ENCODE results near the gene HECW1. TPM values are rescaled to one million over a fixed set of nuclear protein-coding genes. Genes with fewer than 3 reads are reported as not detected.

HECW1 gene
- total RNA-seq, 2 experiments from 2014 or later, result not detected

GRCh38 chr7:43096875-43097274, 15.6 kb upstream of the HECW1 start:
- no peak overlapping the region for H3K27ac Mint-ChIP-seq
- DNase-seq, result no peak
- H3K9me3 Mint-ChIP-seq, result no peaks in the 10 kb centered on the region
- POLR2A ChIA-PET, result no interaction called here
- H3K27me3 Mint-ChIP-seq, result peaks cover 16% of the 10 kb centered on the region
- CTCF ChIA-PET, result no interaction called here
- H3K36me3 Mint-ChIP-seq (ENCODE audit: low read depth), result no peaks in the 10 kb centered on the region
- no peaks in the 10 kb centered on the region for H3K4me1 Mint-ChIP-seq
- no peak overlapping the region for H3K4me3 Mint-ChIP-seq

GRCh38 chr7:43099750-43100149, 12.7 kb upstream of the HECW1 start:
- peaks cover 9% of the 10 kb centered on the region for H3K27me3 Mint-ChIP-seq
- H3K36me3 Mint-ChIP-seq (ENCODE audit: low read depth), result no peaks in the 10 kb centered on the region
- no peaks in the 10 kb centered on the region for H3K9me3 Mint-ChIP-seq
- ChIA-PET POLR2A (no interaction called here), CTCF (no interaction called here)
- no peak overlapping the region for H3K4me3 Mint-ChIP-seq
- no peaks in the 10 kb centered on the region for H3K4me1 Mint-ChIP-seq
- no peak for DNase-seq
- H3K27ac Mint-ChIP-seq, result no peak overlapping the region

- Mint-ChIP-seq H3K27me3 (peaks cover 22% of the 10 kb centered on the region), H3K4me3 (no peak overlapping the region), H3K27ac (no peak overlapping the region), H3K4me1 (no peaks in the 10 kb centered on the region), H3K36me3 (ENCODE audit: low read depth) (no peaks in the 10 kb centered on the region), H3K9me3 (no peaks in the 10 kb centered on the region)
- CTCF ChIA-PET, result no interaction called here
- DNase-seq, result no peak
- POLR2A ChIA-PET, result no interaction called here
These were observed 7.5 kb upstream of the HECW1 start for GRCh38 chr7:43104874-43105520.

- no peak overlapping the region for H3K27ac Mint-ChIP-seq
- no peak overlapping the region for H3K4me3 Mint-ChIP-seq
- ChIA-PET CTCF (no interaction called here), POLR2A (no interaction called here)
- no peaks in the 10 kb centered on the region for H3K4me1 Mint-ChIP-seq
- no peaks in the 10 kb centered on the region for H3K36me3 Mint-ChIP-seq (ENCODE audit: low read depth)
- H3K9me3 Mint-ChIP-seq, result no peaks in the 10 kb centered on the region
- peaks cover 27% of the 10 kb centered on the region for H3K27me3 Mint-ChIP-seq
- DNase-seq, result no peak
These were observed 6.8 kb upstream of the HECW1 start for GRCh38 chr7:43105521-43106120.

DNA sequence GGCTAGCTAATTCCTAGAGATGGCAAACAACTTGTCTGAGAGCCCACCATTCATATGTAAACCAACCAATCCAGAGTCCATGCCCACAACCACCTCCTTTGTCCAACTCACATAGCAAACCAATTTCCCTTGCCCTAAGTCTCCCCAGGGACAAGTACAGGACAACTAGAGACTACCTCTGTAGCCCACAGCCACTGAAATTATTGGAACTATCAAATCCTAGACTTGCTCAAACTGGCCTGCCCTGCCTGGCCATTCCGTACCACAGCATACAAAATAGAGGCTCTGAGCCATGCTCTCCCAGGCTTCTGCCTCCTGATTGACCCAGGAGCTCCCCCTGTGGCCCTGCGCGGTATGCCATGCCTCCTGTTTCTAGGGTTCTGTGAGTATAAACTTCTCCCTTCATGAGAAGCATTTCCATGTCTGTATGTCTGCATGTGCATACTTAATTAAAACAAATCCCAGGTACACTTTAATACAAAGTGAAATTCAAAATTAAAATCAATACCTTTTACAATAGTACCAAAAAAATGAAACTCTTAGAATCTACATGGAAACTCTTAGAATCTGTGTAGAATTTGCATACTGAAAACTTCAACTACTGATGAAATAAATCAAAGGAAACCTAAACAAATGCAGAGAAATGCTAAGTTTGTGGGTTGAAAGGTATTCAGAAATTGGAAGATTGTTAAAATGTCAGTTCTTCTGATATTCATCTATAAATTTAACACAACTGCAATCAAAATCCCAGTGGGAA, 4.0 kb upstream of the HECW1 start:
- H3K27me3 Mint-ChIP-seq, result peaks cover 46% of the 10 kb centered on the region
- peaks cover 3% of the 10 kb centered on the region for H3K4me1 Mint-ChIP-seq
- CTCF ChIA-PET, result interaction anchor here (1.0 to 2.3 kb wide), 5 partner anchors 10 to 208 kb away, joined by 3 to 8 read pairs (median 6); no protein-coding TSS in a partner anchor
- no peaks in the 10 kb centered on the region for H3K36me3 Mint-ChIP-seq (ENCODE audit: low read depth)
- H3K9me3 Mint-ChIP-seq, result no peaks in the 10 kb centered on the region
- POLR2A ChIA-PET, result interaction anchor here (0.7 kb wide), 1 partner anchor 761 kb away, joined by 3 read pairs; the partner anchor contains the start of gene MRPS24
- DNase-seq, result peak; percentile 55
- no peak overlapping the region for H3K27ac Mint-ChIP-seq
- H3K4me3 Mint-ChIP-seq, result no peak overlapping the region

DNA sequence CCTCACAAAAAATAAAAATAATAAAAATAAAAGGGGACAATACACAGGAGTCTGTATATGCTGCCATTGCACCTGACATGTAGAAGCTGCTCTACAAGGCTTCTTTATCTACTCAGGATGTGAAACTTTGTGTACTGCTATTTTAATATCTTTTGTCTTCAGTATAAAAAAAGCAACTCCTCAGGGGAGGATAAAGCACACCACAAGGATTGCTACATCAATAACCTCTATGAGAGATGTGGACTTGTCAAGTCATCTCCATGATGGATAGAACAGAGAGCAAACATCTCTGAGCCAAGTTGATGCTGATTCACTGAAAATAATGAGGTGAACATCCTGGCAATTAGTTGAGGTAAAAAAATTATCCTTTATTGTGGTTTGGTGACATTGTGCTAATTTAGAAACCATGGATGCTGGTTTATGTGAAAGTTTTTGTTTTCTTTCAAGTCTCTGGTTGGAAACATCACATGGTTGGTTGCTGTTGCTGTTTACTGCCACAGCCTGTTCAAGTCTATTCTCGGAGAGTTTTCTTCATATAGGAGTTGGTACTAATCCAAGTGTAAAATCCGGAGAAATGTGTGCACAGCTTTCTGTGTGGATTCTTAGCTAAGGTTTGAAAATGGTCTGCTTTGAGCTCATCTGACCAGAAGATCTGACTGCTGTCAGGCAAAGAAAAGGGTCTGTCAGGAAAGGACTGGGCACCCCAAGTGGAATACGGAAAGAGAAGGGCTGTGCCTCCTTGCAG, 1.5 kb upstream of the HECW1 start:
- H3K27ac Mint-ChIP-seq, result no peak overlapping the region
- peaks cover 65% of the 10 kb centered on the region for H3K27me3 Mint-ChIP-seq
- no peaks in the 10 kb centered on the region for H3K36me3 Mint-ChIP-seq (ENCODE audit: low read depth)
- ChIA-PET CTCF (no interaction called here), POLR2A (no interaction called here)
- DNase-seq, result no peak
- H3K4me1 Mint-ChIP-seq, result peaks cover 3% of the 10 kb centered on the region
- H3K4me3 Mint-ChIP-seq, result no peak overlapping the region
- H3K9me3 Mint-ChIP-seq, result no peaks in the 10 kb centered on the region

GRCh38 chr7:43111630-43112458, 603 bp upstream of the HECW1 start:
- peaks cover 68% of the 10 kb centered on the region for H3K27me3 Mint-ChIP-seq
- no peaks in the 10 kb centered on the region for H3K9me3 Mint-ChIP-seq
- CTCF ChIA-PET, result no interaction called here
- no peaks in the 10 kb centered on the region for H3K36me3 Mint-ChIP-seq (ENCODE audit: low read depth)
- H3K27ac Mint-ChIP-seq, result no peak overlapping the region
- POLR2A ChIA-PET, result no interaction called here
- no peak for DNase-seq
- H3K4me3 Mint-ChIP-seq, result no peak overlapping the region
- peaks cover 3% of the 10 kb centered on the region for H3K4me1 Mint-ChIP-seq

GRCh38 chr7:43112941-43113621, 634 bp downstream of the HECW1 start:
- CTCF ChIA-PET, result no interaction called here
- POLR2A ChIA-PET, result no interaction called here
- H3K4me1 Mint-ChIP-seq, result peaks cover 3% of the 10 kb centered on the region
- peaks cover 73% of the 10 kb centered on the region for H3K27me3 Mint-ChIP-seq
- H3K4me3 Mint-ChIP-seq, result no peak overlapping the region
- H3K9me3 Mint-ChIP-seq, result no peaks in the 10 kb centered on the region
- no peak overlapping the region for H3K27ac Mint-ChIP-seq
- no peaks in the 10 kb centered on the region for H3K36me3 Mint-ChIP-seq (ENCODE audit: low read depth)
- no peak for DNase-seq

GRCh38 chr7:43113622-43114457, 1.4 kb downstream of the HECW1 start:
- Mint-ChIP-seq H3K4me1 (peaks cover 3% of the 10 kb centered on the region), H3K27me3 (peaks cover 71% of the 10 kb centered on the region), H3K36me3 (ENCODE audit: low read depth) (no peaks in the 10 kb centered on the region), H3K9me3 (no peaks in the 10 kb centered on the region), H3K4me3 (no peak overlapping the region), H3K27ac (no peak overlapping the region)
- DNase-seq, result no peak
- ChIA-PET POLR2A (no interaction called here), CTCF (no interaction called here)

- peaks cover 3% of the 10 kb centered on the region for H3K4me1 Mint-ChIP-seq
- no peak overlapping the region for H3K4me3 Mint-ChIP-seq
- ChIA-PET POLR2A (no interaction called here), CTCF (no interaction called here)
- no peaks in the 10 kb centered on the region for H3K36me3 Mint-ChIP-seq (ENCODE audit: low read depth)
- no peak for DNase-seq
- no peak overlapping the region for H3K27ac Mint-ChIP-seq
- H3K9me3 Mint-ChIP-seq, result no peaks in the 10 kb centered on the region
- peaks cover 65% of the 10 kb centered on the region for H3K27me3 Mint-ChIP-seq
These were observed 2.0 kb downstream of the HECW1 start for GRCh38 chr7:43114458-43114780.

DNA sequence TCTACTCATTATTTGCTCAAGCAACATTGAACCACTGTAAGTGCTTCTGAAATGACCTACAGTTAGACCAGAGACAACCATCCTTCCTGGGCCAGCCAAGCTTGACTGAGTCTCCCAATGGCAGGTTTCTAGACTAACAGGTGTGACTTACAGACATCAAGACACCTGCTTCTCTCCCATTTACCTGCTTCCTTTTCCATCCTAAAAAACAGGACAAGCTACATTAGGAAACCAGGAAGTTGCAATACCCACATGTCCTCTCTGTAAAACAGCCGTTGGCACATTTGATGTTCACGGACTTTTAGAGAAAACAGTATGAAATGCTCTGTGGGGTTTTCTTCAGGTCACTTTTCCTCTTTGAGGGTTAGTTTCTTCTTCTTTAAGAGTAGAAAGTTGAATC, 4.0 kb downstream of the HECW1 start:
- ChIA-PET CTCF (no interaction called here), POLR2A (no interaction called here)
- H3K36me3 Mint-ChIP-seq (ENCODE audit: low read depth), result no peaks in the 10 kb centered on the region
- H3K4me1 Mint-ChIP-seq, result peaks cover 3% of the 10 kb centered on the region
- no peak for DNase-seq
- no peak overlapping the region for H3K27ac Mint-ChIP-seq
- peaks cover 52% of the 10 kb centered on the region for H3K27me3 Mint-ChIP-seq
- H3K9me3 Mint-ChIP-seq, result no peaks in the 10 kb centered on the region
- H3K4me3 Mint-ChIP-seq, result no peak overlapping the region

DNA sequence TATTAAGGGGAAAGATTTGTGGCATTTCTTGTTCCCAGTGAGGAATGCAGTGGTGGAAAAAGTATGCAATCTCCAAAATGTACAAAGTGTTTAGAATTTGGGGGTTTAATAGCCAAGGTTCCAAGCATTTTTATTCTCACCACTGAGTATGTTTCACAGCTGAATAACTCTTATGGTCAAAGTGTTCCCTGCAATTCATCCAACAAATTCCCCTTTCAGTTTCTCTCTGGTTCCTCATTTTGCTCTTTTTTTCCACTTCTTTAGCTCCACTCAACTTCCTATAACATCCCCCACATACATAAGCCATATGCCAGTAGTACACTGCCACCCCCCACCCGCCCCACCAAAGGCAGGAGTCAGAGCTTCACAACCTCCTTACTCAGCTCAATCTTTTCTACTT, 4.6 kb downstream of the HECW1 start:
- CTCF ChIA-PET, result no interaction called here
- H3K36me3 Mint-ChIP-seq (ENCODE audit: low read depth), result no peaks in the 10 kb centered on the region
- H3K4me3 Mint-ChIP-seq, result no peak overlapping the region
- no peak overlapping the region for H3K27ac Mint-ChIP-seq
- H3K4me1 Mint-ChIP-seq, result peaks cover 2% of the 10 kb centered on the region
- POLR2A ChIA-PET, result no interaction called here
- no peaks in the 10 kb centered on the region for H3K9me3 Mint-ChIP-seq
- H3K27me3 Mint-ChIP-seq, result peaks cover 45% of the 10 kb centered on the region
- DNase-seq, result no peak

Data from activated CD4-positive, alpha-beta memory T cell treated with anti-CD3 and anti-CD28 coated beads, Interleukin-2, amount 10 ng/mL, durations not matched to agents 7 days and 5 days (primary cell).